ENCODE data around the gene URGCP.

DNA sequence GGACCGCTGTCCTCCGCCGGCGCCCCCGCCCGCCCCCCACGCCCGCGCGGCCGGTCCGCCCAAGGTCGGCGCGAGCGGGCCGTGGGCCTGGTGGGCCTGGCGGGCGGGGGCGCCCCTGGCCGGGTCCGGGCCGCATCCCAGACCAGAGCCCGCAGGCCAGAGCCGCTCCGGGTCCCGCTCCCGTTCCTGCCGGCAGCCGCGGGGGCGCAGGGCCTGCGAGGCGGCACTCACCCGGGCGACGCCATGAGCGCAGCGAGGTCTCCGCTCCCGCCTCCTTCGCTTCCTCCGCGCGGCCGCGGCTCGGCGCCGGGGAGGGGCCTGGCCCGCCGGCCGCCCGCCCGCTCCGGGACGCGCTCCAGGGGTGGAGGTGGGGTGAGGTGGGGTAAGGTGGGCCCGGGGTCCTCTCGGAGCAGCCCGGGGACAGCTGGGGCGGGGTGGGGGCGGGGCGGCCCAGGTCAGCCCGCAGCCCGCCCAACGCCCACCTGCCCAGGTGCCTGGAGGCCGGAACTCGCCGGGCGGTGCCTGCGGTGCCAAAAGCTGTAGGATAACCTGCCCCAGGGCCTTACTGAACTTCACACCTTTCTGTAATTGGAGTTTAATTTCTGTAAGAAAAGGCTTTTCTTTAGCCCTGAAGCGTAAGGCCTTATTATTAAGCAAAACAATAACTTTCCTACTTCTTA lies at the start of gene URGCP:
- TF ChIP-seq CTCF (IDR thresholded peaks at IDR 0.05) (peak in 1 of 7 experiments; percentile 1), POLR2A (IDR thresholded peaks at IDR 0.05) (peak in 1 of 3 donors; percentile 32)
